ENCODE data around the gene DDO.

GRCh38 chr6:110425816-110426215 lies 10.4 kb upstream of the DDO start:
- TF ChIP-seq CTCF (IDR thresholded peaks at IDR 0.05) (no peak), POLR2AphosphoS5 (IDR thresholded peaks at IDR 0.05) (no peak), POLR2A (IDR thresholded peaks at IDR 0.05) (no peak)

All from upper lobe of left lung (tissue), 4 donors.